Mesenchymal stem cell (in vitro differentiated cells and primary cell): ENCODE measurements around the gene RHBDL3.

Experiments
- DNase-seq: peaks from one replicate; pipeline ENCODE4 v3.0.0-alpha.2; 2013
- H2AFZ ChIP-seq: one replicate; pipeline ENCODE4 v1.6.1; 2013; ENCODE audit warnings: low read depth, mild to moderate bottlenecking, control low read depth, inconsistent platforms, low read length, moderate library complexity
- H2AK5ac ChIP-seq: 2 replicates; pipeline ENCODE4 v1.6.1; 2013; ENCODE audit warnings: low read length, moderate library complexity, mild to moderate bottlenecking, inconsistent platforms; ENCODE audit not compliant: severe bottlenecking
- H2BK120ac ChIP-seq: one replicate; pipeline ENCODE4 v1.6.1; 2013; ENCODE audit warnings: low read depth, mild to moderate bottlenecking, inconsistent platforms, low read length, moderate library complexity
- H2BK12ac ChIP-seq, 2 experiments: one replicate each; pipeline ENCODE4 v1.6.1; 2013; ENCODE audit warnings: inconsistent platforms in 2 of 2, low read length in 2 of 2, mild to moderate bottlenecking in 2 of 2, moderate library complexity in 2 of 2, control low read depth in 1 of 2
- H2BK15ac ChIP-seq: one replicate; pipeline ENCODE4 v1.6.1; 2013; ENCODE audit warnings: mild to moderate bottlenecking, low read depth, inconsistent platforms; ENCODE audit not compliant: poor library complexity, severe bottlenecking
- H2BK5ac ChIP-seq: 2 replicates; pipeline ENCODE4 v1.6.1; 2013; ENCODE audit warnings: low read depth, mild to moderate bottlenecking, low read length, control low read depth, inconsistent platforms; ENCODE audit not compliant: poor library complexity, severe bottlenecking
- H3K14ac ChIP-seq, 2 experiments: one replicate each; pipeline ENCODE4 v1.6.1; 2013; ENCODE audit warnings: inconsistent platforms in 2 of 2, low read length in 2 of 2, control low read depth in 1 of 2, mild to moderate bottlenecking in 1 of 2, moderate library complexity in 1 of 2
- H3K18ac ChIP-seq, 2 experiments: one replicate each; pipeline ENCODE4 v1.6.1; 2013; ENCODE audit warnings: inconsistent platforms in 2 of 2, low read length in 2 of 2, control low read depth in 1 of 2, low read depth in 1 of 2, mild to moderate bottlenecking in 1 of 2
- H3K23ac ChIP-seq, 2 experiments: one replicate each; pipeline ENCODE4 v1.6.1; 2013; ENCODE audit warnings: inconsistent platforms in 2 of 2, low read length in 2 of 2, mild to moderate bottlenecking in 2 of 2, moderate library complexity in 2 of 2, control low read depth in 1 of 2
- H3K27ac ChIP-seq: 2 replicates; pipeline ENCODE4 v1.5.1; 2013; ENCODE audit warnings: mild to moderate bottlenecking, moderate library complexity, low read length, control low read depth, inconsistent platforms; ENCODE audit not compliant: poor library complexity, severe bottlenecking
- H3K27me3 ChIP-seq, 2 experiments: 2 replicates each; pipeline versions ENCODE4 v1.6.1 to v1.7.0; 2013; ENCODE audit warnings: low read length in 2 of 2, mild to moderate bottlenecking in 2 of 2, moderate library complexity in 2 of 2, control low read depth in 1 of 2, inconsistent platforms in 1 of 2; ENCODE audit not compliant: control insufficient read depth in 1 of 2, insufficient read depth in 1 of 2
- H3K36me3 ChIP-seq, 2 experiments: 2 replicates each; pipeline versions ENCODE4 v1.6.1 to v1.7.0; 2013; ENCODE audit warnings: low read length in 2 of 2, control low read depth in 1 of 2, inconsistent platforms in 1 of 2, low read depth in 1 of 2, mild to moderate bottlenecking in 1 of 2; ENCODE audit not compliant: insufficient read depth in 2 of 2, control insufficient read depth in 1 of 2
- H3K4ac ChIP-seq, 2 experiments: one replicate each; pipeline ENCODE4 v1.6.1; 2013; ENCODE audit warnings: inconsistent platforms in 2 of 2, low read length in 2 of 2, mild to moderate bottlenecking in 2 of 2, moderate library complexity in 2 of 2, control low read depth in 1 of 2, low read depth in 1 of 2
- H3K4me1 ChIP-seq: 2 replicates; pipeline ENCODE4 v1.6.1; 2013; ENCODE audit warnings: low read depth, low read length, control low read depth; ENCODE audit not compliant: control insufficient read depth, insufficient read depth
- H3K4me2 ChIP-seq: 2 replicates; pipeline ENCODE4 v1.6.1; 2013; ENCODE audit warnings: low read length, mild to moderate bottlenecking, inconsistent platforms; ENCODE audit not compliant: poor library complexity, severe bottlenecking
- H3K4me3 ChIP-seq, 2 experiments: 2 replicates each; pipeline versions ENCODE4 v1.5.1 to v1.7.0; 2013; ENCODE audit warnings: low read length in 2 of 2, mild to moderate bottlenecking in 2 of 2, control low read depth in 1 of 2, low read depth in 1 of 2; ENCODE audit not compliant: insufficient read depth in 1 of 2
- H3K79me1 ChIP-seq: replicated peaks from 2 replicates; pipeline ENCODE4 v1.6.1; 2013; ENCODE audit warnings: mild to moderate bottlenecking, control low read depth, low read length, inconsistent platforms; ENCODE audit not compliant: poor library complexity, severe bottlenecking
- H3K9ac ChIP-seq: 2 replicates; pipeline ENCODE4 v1.7.0; 2013; ENCODE audit warnings: mild to moderate bottlenecking, low read length, moderate library complexity
- H3K9me3 ChIP-seq: 2 replicates; pipeline ENCODE4 v1.7.0; 2013; ENCODE audit warnings: mild to moderate bottlenecking, low read length; ENCODE audit not compliant: control insufficient read depth
- H4K8ac ChIP-seq: one replicate; pipeline ENCODE4 v1.6.1; 2013; ENCODE audit warnings: inconsistent platforms, mild to moderate bottlenecking, low read length, moderate library complexity
- H4K91ac ChIP-seq: one replicate; pipeline ENCODE4 v1.6.1; 2013; ENCODE audit warnings: mild to moderate bottlenecking, low read length, inconsistent platforms
- WGBS: methylation state at CpG from one replicate; pipeline ENCODE4 v1.1.7; 2013; ENCODE audit warnings: mixed read lengths; 5-methylcytosine and 5-hydroxymethylcytosine counted together

The RHBDL3 gene

DNA sequence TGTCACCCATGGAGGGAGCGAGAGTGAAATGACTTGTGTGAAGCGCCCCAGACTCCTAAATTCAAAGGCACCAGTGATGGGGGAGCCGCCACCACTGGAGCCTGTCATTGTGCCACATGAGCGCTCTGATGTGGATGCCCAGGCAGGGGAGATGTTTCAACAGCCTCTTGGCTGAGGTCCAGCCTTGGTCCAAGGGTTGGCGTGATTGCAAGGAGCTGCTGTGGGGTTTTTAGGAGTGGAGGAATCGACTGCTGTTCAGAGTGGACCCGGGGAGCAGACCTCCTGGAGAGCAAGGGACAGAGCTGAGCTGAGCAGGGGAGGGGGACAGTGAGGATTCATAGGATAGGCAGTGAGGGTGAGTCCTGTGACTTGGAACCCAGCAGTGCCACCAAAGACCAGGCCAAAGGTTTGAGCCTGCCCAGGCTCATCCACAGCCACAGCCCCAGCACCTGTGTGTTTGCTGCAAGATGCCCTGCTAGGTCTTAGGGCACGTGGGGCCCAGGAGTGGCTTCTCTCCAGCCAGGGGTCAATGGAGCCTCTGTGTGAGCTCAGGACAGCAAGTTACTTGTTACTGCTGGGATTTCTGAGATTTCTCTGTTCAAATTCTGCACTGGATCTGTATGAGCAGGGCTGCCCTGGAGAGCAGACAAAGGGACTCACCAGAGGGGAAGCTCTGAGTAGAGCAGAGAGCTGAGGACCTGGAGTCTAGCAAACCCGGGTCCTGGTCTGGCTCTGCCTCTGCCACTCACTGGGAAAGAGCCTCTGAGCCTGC lies 20.3 kb downstream of the RHBDL3 start:
- no peak overlapping the region for H2AFZ ChIP-seq
- no peak overlapping the region for H2BK12ac ChIP-seq
- H2AK5ac ChIP-seq, result no peak overlapping the region
- peaks cover 18 to 32% of the 10 kb centered on the region in 2 experiments for H3K27me3 ChIP-seq
- H3K4me1 ChIP-seq, result peaks cover 5% of the 10 kb centered on the region
- H3K18ac ChIP-seq, result no peak overlapping the region
- no peak overlapping the region for H4K8ac ChIP-seq
- H3K14ac ChIP-seq, result no peak overlapping the region
- H3K36me3 ChIP-seq, result no peaks in the 10 kb centered on the region
- no peaks in the 10 kb centered on the region for H3K9me3 ChIP-seq
- H3K23ac ChIP-seq, result no peak overlapping the region
- H2BK120ac ChIP-seq, result no peak overlapping the region
- no peak overlapping the region for H3K27ac ChIP-seq
- no peak overlapping the region for H4K91ac ChIP-seq
- no peaks in the 10 kb centered on the region for H3K79me1 ChIP-seq
- H2BK5ac ChIP-seq, result no peak overlapping the region
- H3K4ac ChIP-seq, result no peak overlapping the region
- no peak overlapping the region for H3K4me2 ChIP-seq
- DNase-seq, result no peak
- no peak overlapping the region for H2BK15ac ChIP-seq
- H3K4me3 ChIP-seq, result no peak overlapping the region
- WGBS, result 84% methylated on average over 9 of the region's 9 CpGs
- no peak overlapping the region for H3K9ac ChIP-seq

DNA sequence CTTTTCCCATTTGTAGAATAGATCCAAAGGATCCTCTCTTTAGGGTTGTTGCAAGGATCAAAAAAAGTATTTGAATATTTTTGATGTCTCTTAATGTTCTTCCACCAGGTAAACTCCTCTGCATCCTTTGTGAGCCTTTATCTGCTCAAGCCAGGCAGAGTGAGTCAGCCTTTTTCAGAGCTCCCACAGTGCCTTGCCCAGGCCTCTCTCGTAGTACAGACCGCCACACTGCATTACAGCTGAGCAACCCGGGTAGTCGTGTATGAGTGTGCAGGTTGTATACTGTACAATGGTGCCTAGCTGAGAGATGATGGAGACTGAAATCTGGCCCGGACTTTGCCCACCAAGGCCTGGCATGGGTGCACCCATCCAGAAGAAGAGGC lies 20.9 kb downstream of the RHBDL3 start:
- 85% methylated on average over 5 of the region's 5 CpGs for WGBS
- H3K23ac ChIP-seq, result no peak overlapping the region
- no peak overlapping the region for H4K91ac ChIP-seq
- no peaks in the 10 kb centered on the region for H3K36me3 ChIP-seq
- H2BK15ac ChIP-seq, result no peak overlapping the region
- H3K79me1 ChIP-seq, result no peaks in the 10 kb centered on the region
- no peak overlapping the region for H3K14ac ChIP-seq
- H3K9me3 ChIP-seq, result no peaks in the 10 kb centered on the region
- H3K27ac ChIP-seq, result no peak overlapping the region
- H3K9ac ChIP-seq, result no peak overlapping the region
- H3K4me1 ChIP-seq, result peaks cover 5% of the 10 kb centered on the region
- H2BK5ac ChIP-seq, result no peak overlapping the region
- H3K27me3 ChIP-seq, result peaks cover 17 to 29% of the 10 kb centered on the region in 2 experiments
- no peak overlapping the region for H2BK120ac ChIP-seq
- no peak overlapping the region for H2BK12ac ChIP-seq
- no peak overlapping the region for H2AK5ac ChIP-seq
- H3K18ac ChIP-seq, result no peak overlapping the region
- H4K8ac ChIP-seq, result no peak overlapping the region
- H3K4me3 ChIP-seq, result no peak overlapping the region
- H2AFZ ChIP-seq, result no peak overlapping the region
- DNase-seq, result no peak
- H3K4me2 ChIP-seq, result no peak overlapping the region
- H3K4ac ChIP-seq, result no peak overlapping the region

DNA sequence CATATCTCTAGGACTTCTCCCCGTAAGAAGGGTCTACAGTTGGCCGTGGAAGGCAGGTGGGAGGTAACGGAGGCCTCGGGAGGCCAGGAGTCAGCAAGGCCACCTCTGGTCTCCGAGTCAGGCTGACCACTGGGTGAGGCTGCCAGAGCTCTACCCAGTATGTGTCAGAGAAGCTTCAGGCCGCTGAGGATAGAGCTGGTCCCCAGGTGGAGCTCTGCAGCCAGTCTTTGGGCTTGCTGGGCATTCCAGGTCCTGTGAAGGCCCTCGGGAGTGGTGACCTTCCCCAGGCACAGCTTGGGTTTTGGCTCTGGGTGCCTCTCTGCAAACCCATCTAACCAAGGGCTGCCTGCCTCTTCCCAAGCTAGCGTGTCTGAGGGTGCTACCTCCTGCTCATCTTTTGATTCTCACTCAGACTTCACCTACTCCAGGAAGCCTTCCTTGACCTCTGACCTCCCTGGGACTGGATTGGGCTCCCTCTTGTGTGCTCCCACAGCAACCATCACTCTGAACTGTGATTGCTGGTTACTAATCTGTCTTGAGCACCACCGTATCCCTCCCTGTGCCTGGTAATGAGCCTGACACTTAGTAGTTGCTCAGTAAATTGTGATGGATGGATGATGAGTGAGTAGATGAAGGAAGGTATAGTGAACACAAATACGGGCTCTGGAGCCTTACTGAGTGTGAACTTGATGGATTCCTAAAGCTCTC lies 22.3 kb downstream of the RHBDL3 start:
- Histone ChIP-seq H3K4ac (no peak overlapping the region), H3K18ac (no peak overlapping the region), H4K91ac (no peak overlapping the region), H4K8ac (no peak overlapping the region), H3K79me1 (no peaks in the 10 kb centered on the region), H2BK5ac (no peak overlapping the region), H3K4me2 (no peak overlapping the region), H3K23ac (no peak overlapping the region), H3K36me3 (no peaks in the 10 kb centered on the region), H3K27me3 (peaks cover 16 to 27% of the 10 kb centered on the region in 2 experiments), H2BK15ac (no peak overlapping the region), H2AK5ac (no peak overlapping the region), H3K9ac (no peak overlapping the region), H2BK120ac (no peak overlapping the region), H3K4me3 (no peak overlapping the region), H3K14ac (no peak overlapping the region), H2BK12ac (no peak overlapping the region), H3K9me3 (no peaks in the 10 kb centered on the region), H3K4me1 (peaks cover 5% of the 10 kb centered on the region), H3K27ac (no peak overlapping the region), H2AFZ (no peak overlapping the region)
- WGBS, result 78% methylated on average over 10 of the region's 10 CpGs
- no peak for DNase-seq

- Histone ChIP-seq H3K14ac (peak overlapping the region in 1 of 2 experiments; percentile 12), H4K91ac (no peak overlapping the region), H3K79me1 (no peaks in the 10 kb centered on the region), H3K23ac (no peak overlapping the region), H3K9me3 (no peaks in the 10 kb centered on the region), H3K9ac (no peak overlapping the region), H3K4me1 (peaks cover 5% of the 10 kb centered on the region), H2AFZ (no peak overlapping the region), H3K4me3 (no peak overlapping the region), H3K27me3 (peaks cover 16 to 25% of the 10 kb centered on the region in 2 experiments), H3K4ac (no peak overlapping the region), H3K4me2 (no peak overlapping the region), H3K27ac (no peak overlapping the region), H2BK12ac (no peak overlapping the region), H3K36me3 (no peaks in the 10 kb centered on the region), H2BK5ac (no peak overlapping the region), H2AK5ac (no peak overlapping the region), H2BK120ac (no peak overlapping the region), H3K18ac (no peak overlapping the region), H2BK15ac (peak overlapping the region; percentile 13), H4K8ac (no peak overlapping the region)
- DNase-seq, result no peak
- WGBS, result 88% methylated on average over 11 of the region's 11 CpGs
These were observed 23.0 kb downstream of the RHBDL3 start for GRCh38 chr17:32288615-32289014.
